ENCODE data around the gene ARHGAP6.

The ARHGAP6 gene

DNA sequence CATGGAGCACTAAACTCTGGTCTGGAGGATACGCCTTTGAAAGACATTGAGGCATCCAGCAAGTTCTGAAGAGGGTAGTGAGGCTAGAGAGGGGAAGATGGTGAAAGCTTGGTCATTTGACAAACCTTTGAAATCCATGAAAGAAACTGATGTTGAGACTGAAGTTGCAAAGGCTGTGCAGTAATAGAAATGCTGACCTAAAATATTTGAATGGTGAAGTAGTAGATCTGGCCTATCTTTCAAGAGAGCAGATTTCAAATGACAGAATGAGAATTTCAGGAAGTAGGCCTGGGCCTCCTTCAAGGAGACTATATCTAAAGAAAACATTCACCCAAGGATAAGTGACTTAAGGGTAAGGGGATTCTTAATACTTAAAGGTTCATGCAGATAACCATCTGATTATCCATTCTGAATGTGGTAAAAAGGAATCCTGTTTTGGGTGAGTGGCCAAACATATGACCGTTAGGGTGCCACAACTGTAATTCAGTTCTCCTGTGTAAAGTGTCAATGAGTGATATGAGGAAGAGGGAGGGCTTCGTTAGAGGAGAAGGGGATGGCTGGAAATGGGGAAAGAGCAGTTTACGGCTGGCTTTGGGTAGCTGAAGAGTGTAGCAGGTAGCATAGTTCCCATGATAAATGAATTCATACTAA is 310.3 kb downstream of the ARHGAP6 start:
- no peak overlapping the region for H3K4me3 ChIP-seq (ENCODE audit: low read depth, low read length)
- TF ChIP-seq, protein P1, sequence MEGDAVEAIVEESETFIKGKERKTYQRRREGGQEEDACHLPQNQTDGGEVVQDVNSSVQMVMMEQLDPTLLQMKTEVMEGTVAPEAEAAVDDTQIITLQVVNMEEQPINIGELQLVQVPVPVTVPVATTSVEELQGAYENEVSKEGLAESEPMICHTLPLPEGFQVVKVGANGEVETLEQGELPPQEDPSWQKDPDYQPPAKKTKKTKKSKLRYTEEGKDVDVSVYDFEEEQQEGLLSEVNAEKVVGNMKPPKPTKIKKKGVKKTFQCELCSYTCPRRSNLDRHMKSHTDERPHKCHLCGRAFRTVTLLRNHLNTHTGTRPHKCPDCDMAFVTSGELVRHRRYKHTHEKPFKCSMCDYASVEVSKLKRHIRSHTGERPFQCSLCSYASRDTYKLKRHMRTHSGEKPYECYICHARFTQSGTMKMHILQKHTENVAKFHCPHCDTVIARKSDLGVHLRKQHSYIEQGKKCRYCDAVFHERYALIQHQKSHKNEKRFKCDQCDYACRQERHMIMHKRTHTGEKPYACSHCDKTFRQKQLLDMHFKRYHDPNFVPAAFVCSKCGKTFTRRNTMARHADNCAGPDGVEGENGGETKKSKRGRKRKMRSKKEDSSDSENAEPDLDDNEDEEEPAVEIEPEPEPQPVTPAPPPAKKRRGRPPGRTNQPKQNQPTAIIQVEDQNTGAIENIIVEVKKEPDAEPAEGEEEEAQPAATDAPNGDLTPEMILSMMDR (IDR thresholded peaks at IDR 0.05; ENCODE audit: low read depth, low read length), result no peak

DNA sequence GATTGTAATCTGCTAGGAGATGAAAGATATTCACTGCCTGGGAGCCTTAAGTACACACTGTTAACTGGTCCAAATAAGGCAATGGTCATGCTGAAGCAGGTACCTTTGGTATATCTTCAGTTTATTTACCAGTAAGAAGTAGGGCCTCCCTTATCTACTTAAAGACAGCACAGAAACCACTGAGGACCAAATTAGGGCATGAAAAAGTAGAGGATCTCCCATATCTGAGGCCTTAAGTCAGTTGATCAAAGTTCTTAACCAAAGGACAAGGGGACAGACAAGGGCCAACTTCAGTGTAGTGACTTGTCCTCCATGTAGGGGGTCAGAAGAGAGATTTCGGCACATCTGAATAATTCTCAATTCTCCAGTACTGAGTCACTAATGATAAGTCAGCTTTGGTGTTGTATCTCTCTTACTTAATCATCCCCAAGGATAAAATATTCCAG is 313.4 kb downstream of the ARHGAP6 start:
- H3K4me3 ChIP-seq (ENCODE audit: low read depth, low read length), result no peak overlapping the region
- TF ChIP-seq, protein P1 (IDR thresholded peaks at IDR 0.05; ENCODE audit: low read depth, low read length), result no peak

DNA sequence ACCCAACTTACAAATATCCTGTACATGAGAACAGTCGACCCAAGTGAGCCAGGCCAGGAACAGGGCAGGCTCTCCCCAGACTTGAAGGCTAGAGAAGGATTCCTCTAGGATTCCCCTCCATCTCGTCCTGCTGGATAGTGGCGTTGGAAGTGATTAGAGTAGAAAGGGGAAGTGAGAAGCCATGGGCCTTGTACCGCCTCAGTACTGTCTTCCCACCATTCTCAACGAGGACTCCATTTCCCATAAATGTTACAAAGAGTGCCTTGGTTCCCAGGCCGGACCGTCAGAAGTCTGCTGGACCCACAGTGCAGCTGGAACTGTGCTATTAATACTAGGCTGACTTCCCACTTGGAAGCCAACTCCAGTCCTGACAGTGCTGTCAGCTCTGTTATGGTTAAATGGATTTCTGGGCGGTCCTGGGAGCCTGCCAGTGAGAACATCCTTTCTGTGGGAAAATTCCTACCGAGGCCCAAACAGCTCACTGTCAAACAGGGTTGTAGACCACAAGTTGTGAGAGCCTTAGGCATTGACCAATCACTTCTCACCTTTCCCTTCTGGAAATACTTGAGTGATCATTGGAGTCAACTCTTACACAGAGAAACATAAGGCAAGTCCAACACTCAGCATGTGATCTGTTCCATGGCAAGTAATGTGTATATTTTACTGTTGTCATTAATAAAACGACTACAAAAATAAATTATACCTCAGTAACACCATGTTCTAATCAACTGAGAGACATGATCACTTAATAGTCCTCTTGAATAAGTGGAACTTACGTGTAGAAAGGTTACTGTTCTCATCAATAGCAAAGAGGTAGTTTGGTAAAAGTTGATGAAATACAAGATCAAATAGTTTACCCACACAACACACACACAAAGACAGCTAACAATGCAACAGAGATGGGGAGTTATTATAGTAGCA is 314.1 kb downstream of the ARHGAP6 start:
- H3K4me3 ChIP-seq (ENCODE audit: low read depth, low read length), result no peak overlapping the region
- TF ChIP-seq, protein P1 (IDR thresholded peaks at IDR 0.05; ENCODE audit: low read depth, low read length), result no peak

DNA sequence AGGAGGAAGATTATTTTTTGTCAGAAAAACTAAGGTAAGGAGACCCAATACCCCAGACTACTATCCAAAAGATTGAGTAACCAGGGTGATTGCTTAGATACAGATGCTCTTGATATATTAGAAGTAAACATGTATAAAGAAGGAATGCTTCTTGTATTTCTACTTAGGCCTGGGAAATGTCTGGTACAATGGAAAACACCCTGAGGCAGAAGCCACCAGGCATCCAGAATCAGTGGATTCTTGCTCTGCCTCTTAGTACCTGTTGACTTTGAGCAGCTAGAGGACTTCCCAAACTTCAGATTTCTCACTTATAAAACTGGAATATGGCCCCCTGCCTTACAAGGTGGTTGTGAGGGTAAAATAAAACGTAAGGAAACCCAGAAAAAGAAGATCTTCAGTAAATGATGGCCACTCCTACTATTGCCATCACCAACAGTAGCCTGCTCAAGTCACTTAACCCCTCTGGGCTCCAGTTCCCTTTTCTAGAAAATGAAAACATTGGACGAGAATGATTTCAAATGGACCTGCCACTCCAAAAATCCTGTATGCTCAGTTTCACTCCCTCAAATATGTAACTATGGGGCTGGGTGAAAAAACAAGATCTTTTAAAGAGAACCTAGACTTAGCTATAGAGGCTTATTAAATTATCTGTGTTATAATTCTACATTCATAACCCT is 315.9 kb downstream of the ARHGAP6 start:
- TF ChIP-seq, protein P1 (IDR thresholded peaks at IDR 0.05; ENCODE audit: low read depth, low read length), result no peak
- H3K4me3 ChIP-seq (ENCODE audit: low read depth, low read length), result no peak overlapping the region

DNA sequence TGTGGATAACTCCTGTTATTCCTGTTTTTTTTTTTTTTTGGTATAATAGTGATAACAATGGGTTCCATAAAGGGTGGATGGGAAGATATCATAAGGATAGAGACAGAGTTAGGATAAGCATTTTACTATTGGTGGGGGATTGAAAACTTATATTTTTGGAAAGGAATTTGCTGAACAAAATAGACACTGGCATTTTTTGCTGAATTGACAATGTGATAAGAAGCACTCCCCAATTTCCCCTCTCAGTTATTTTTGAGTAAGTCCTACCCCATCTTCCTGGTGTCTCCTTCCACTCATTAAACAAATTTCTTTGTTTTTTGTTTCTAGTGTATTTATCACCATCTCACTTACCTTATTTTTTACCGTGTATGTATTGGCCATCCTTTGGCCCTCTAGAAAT is 316.7 kb downstream of the ARHGAP6 start:
- H3K4me3 ChIP-seq (ENCODE audit: low read depth, low read length), result no peak overlapping the region
- TF ChIP-seq, protein P1 (IDR thresholded peaks at IDR 0.05; ENCODE audit: low read depth, low read length), result no peak

DNA sequence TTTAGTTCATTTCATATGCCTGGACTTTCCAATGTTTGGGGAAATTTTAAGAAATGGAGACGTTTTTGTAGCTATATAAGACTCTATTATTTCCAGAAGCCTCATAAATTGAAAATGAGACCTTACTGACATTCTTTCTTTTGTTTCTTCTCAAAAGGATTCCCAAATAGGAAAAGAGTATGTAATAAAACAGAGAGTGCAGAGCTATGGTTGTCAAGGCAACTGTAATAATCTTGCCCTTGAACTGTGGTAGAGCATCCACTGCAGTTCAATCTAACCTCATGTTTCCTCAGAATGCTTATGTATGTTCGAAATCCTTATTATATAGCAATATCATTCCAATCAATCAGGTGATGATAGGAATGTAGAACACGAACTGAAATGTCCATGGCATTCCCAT is 318.4 kb downstream of the ARHGAP6 start:
- H3K4me3 ChIP-seq (ENCODE audit: low read depth, low read length), result no peak overlapping the region
- TF ChIP-seq, protein P1 (IDR thresholded peaks at IDR 0.05; ENCODE audit: low read depth, low read length), result no peak
